T-helper 2 cell treated with Interferon-gamma antibody and Interleukin-4, amounts not matched to agents 100 ng/mL and 5 ng/mL, for 36 hours (primary cell): ENCODE results near the gene UNC119B. TPM values are rescaled to one million over a fixed set of nuclear protein-coding genes. Genes with fewer than 3 reads are reported as not detected.
"Not testable (repeated sequence)": the region's sequence is repeated elsewhere in the genome, so short reads cannot be mapped to it uniquely, and the experiment has no call there.

Source experiments
- intact Hi-C: fragments of 100-400 bp; cut with micrococcal nuclease; formaldehyde crosslinking; loops from one replicate; pipeline ENCODE4 v1.15.1; 2023
- total RNA-seq: library from RNA; stranded (reverse); gene quantifications from 2 replicates; pipeline ENCODE4 v1.2.3, GENCODE V29; 2022

UNC119B gene
- total RNA-seq, 1 donor from 2014 or later, result 20.3 TPM

GRCh38 chr12:120718055-120718454 lies 7.8 kb downstream of the UNC119B start:
- intact Hi-C loops, result no loop called here

- intact Hi-C loops, result no loop called here
Observed at GRCh38 chr12:120719072-120719471, 8.8 kb downstream of the UNC119B start.

GRCh38 chr12:120719496-120720233 lies 9.4 kb downstream of the UNC119B start:
- intact Hi-C loops, result loop anchor here (10.0 kb wide), 1 partner anchor 245 kb away; no protein-coding TSS in a partner anchor

DNA sequence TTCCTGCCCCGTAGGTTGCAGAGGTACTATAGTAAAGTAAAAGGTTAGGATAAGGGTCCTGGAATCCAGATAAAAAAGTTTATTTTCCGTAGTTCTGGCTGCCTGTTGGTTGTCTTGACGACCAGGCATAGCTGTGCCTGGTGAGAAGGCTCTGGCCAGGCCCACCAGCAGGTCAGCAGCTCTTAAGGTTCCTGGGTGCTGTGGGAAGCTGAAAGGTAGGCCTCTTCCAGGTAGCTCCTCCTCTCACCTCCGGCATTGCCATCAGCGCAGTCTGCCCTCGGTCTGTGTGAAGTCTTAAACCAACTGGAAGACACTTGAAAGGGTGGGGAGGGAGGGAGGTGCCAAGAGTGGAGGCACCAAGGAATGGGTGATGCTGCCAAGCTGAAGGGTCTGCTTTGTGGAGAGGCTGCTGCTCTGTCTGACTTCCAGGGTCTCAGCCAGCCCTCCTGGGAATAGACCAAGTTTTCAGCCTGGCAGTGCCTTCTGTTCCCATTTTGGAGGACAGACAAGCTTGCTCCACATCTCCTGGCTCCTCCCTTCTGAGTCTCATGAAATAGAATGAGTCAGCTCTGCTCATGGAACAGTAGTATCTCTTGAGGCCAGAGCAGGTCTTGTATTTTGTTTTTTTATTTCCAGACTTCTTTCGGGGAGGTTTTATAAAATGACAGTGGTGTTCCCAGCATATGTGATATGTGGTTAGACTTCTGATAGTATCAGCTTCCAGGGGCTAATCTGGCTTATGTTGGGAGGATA lies 10.2 kb downstream of the UNC119B start:
- intact Hi-C loops, result loop anchor here (10.0 kb wide), 1 partner anchor 244 kb away; no protein-coding TSS in a partner anchor

DNA sequence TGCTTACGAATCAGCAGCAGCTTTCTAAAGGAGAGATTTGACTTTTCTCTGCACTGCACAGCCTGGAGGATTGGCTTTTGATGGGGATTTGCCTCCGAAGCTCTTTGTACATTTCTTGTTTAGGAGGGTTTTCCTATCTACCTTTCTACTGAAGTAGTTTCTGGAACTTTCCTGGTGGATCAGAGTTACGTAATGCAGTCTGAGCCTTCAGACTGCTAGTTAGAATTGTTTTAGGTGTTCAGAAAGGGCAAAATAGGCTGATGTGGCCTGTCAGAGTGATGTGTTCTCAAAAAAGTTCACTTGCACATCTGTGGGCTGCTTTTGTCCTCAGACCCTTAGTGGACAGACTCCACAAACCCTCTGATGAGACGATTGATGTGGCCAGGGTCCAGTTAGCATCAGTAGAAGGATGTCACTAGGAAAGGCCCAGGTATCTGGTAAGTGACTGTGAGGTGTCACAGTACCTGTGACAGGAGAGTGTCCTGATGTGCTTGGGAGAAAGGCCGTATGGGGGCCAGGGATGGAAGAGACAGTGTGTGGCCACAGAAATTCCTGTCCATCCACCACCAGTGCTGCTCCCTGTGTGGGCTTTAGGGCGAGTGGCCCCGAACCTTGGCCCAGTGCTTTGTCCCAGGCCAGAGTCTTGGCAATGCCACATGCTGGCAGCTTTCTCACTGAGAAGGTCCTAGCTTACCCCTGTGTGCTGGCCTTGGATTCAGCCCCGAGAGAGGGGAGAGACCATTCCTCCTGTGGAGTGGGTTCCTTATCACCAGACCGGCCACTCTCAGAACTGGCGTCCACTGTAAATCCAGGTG lies 10.9 kb downstream of the UNC119B start:
- intact Hi-C loops, result loop anchor here (10.0 kb wide), 1 partner anchor 244 kb away; no protein-coding TSS in a partner anchor

- intact Hi-C loops, result loop anchor here (10.0 kb wide), 1 partner anchor 243 kb away; no protein-coding TSS in a partner anchor
Observed at GRCh38 chr12:120721866-120722265, 11.6 kb downstream of the UNC119B start.

GRCh38 chr12:120722784-120723183 lies 12.5 kb downstream of the UNC119B start:
- intact Hi-C loops, result loop anchor here (10.0 kb wide), 1 partner anchor 242 kb away; no protein-coding TSS in a partner anchor

DNA sequence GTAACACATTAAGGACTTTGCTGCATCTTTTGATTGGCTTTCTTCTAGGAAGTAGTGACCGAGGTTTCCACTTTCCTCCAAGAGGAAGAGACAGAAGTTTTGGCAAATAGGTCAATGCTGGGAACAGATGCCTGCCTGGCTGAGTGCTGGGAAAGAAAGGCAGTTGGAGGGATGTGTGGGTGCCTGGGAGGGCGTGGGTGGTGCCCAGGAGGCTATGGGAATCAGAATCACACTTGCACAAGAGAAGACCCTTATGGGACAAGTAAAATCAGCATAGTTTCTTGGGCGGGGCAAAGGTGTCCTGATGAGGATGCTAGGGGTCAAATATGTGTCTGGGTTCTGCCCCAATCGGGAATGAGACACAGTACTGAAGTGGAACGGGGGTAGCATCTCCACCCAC lies 14.5 kb downstream of the UNC119B start:
- intact Hi-C loops, result loop anchor here (1.0 to 10.0 kb wide), 4 partner anchors 14 to 240 kb away; partner anchors contain the start of genes POP5 and UNC119B

- intact Hi-C loops, result loop anchor here (1.0 to 10.0 kb wide), 4 partner anchors 14 to 240 kb away; partner anchors contain the start of genes POP5 and UNC119B
Observed at GRCh38 chr12:120725151-120725658, 14.9 kb downstream of the UNC119B start.

GRCh38 chr12:120725659-120726509 lies 15.6 kb downstream of the UNC119B start, which contains the start of gene ACADS:
Gene ACADS (plus strand): TSS chr12:120725826. CDS start chr12:120725886, 60 bp downstream.
- intact Hi-C loops, result loop anchor here (1.0 to 10.0 kb wide), 4 partner anchors 15 to 239 kb away; partner anchors contain the start of genes POP5 and UNC119B

DNA sequence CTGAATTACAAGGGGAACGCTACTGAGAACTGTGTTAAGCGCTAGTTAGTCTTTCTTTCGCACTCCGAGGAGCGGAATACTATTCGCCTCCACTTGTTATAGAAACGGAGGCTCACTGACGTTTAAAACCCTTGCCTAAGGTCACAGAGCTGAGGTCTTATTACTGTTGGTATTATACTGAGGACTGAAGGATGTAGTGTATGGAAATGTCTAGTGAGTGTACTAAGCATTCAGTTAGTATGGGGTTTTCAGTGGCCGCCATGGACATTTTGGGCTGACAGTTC lies 16.2 kb downstream of the UNC119B start:
- intact Hi-C loops, result loop anchor here (5.0 to 10.0 kb wide), 2 partner anchors 144 to 238 kb away; partner anchors contain the start of gene POP5

DNA sequence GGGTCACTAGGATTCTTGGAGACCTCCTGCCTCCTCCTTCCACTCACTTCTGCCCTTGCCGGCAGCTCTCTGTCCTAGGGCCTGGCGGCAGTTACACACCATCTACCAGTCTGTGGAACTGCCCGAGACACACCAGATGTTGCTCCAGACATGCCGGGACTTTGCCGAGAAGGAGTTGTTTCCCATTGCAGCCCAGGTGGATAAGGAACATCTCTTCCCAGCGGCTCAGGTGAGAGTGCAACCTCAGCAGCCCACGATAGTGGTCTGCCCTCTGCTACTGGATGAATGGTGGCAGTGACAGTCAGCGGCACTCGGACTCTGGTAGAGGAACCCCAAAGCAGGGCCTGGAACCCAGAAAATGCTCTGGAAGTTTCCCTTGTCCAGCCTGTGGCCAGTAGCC lies 16.7 kb downstream of the UNC119B start:
- intact Hi-C loops, result loop anchor here (5.0 to 10.0 kb wide), 2 partner anchors 145 to 238 kb away; partner anchors contain the start of gene POP5

- intact Hi-C loops, result not testable (repeated sequence)
Observed at GRCh38 chr12:120732198-120732597, 21.9 kb downstream of the UNC119B start.

DNA sequence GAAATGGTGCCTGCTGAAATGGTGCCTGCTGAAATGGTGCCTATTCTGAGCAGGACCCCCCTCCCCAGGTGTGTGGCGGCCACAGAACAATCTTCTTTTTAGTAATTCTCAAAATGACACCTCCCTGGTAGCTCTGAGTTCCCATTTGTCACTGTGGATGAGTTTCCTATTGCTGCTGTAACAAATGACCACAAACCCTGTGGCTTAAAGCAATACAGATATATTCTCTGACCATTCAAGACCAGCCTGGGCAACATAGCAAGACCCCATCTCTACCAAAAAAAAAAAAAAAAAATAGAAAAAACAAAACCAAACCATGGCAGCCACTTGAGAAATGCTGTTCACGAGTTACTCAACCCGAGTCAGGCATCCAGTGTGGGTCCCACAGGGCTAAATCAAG lies 23.3 kb downstream of the UNC119B start:
- intact Hi-C loops, result no loop called here

GRCh38 chr12:120734210-120734609 lies 24.0 kb downstream of the UNC119B start:
- intact Hi-C loops, result no loop called here

GRCh38 chr12:120735181-120735580 lies 24.9 kb downstream of the UNC119B start:
- intact Hi-C loops, result no loop called here

DNA sequence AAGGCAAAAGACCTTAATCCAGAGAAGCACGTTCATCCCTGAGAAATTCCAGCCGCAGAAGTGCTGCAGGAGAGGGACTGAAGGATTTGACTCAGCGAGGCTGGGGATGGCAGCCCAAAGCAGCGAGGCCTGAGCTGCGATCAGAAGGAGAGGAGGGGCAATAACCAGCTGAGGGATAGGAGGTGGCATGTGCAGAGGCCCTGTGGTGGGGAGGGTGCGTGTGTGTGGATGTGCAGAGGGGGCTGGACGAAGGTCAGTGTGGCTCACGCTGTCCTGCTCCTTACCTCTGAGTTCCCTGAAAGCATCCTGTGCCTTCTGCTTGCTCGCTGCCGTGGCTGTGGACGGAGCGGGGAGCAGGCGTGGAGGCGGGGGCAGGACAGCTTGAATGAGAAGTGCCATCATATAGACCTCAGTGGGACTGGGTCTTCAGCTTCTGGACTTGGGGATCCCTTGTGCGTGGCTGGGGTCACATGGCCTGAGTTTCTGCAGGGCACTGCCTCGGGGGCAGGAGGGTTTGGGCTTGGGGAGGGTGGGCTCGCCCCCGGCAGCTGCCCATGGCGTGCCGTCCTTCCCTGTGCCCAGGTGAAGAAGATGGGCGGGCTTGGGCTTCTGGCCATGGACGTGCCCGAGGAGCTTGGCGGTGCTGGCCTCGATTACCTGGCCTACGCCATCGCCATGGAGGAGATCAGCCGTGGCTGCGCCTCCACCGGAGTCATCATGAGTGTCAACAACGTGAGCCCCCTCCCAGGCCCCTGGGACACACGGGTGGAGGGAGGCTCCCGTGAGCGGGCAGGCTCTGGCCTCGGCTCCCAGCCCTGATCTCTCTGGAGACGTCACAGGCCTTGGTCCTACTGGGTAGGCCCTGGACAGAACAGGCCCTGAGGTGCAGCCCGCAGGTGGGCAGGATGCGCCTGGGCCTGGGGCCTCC lies 26.4 kb downstream of the UNC119B start:
- intact Hi-C loops, result no loop called here

GRCh38 chr12:120737557-120738251 lies 27.4 kb downstream of the UNC119B start:
- intact Hi-C loops, result no loop called here
